Occipital lobe (tissue), 2 donors: ENCODE results near the gene DUSP15. TPM values are rescaled to one million over a fixed set of nuclear protein-coding genes. Genes with fewer than 3 reads are reported as not detected.

Experiments
- DNase-seq: peaks from one replicate; lab custom pipeline; 2025; lab: John Stamatoyannopoulos, UW
- total RNA-seq: library from RNA; depleted of rRNA; stranded (reverse); fragments of >200 nt; gene quantifications from one replicate; pipeline ENCODE4 v1.2.3, GENCODE V29; 2014

DUSP15 gene
- total RNA-seq, 1 donor from 2014 or later: 3.0 TPM

DNA sequence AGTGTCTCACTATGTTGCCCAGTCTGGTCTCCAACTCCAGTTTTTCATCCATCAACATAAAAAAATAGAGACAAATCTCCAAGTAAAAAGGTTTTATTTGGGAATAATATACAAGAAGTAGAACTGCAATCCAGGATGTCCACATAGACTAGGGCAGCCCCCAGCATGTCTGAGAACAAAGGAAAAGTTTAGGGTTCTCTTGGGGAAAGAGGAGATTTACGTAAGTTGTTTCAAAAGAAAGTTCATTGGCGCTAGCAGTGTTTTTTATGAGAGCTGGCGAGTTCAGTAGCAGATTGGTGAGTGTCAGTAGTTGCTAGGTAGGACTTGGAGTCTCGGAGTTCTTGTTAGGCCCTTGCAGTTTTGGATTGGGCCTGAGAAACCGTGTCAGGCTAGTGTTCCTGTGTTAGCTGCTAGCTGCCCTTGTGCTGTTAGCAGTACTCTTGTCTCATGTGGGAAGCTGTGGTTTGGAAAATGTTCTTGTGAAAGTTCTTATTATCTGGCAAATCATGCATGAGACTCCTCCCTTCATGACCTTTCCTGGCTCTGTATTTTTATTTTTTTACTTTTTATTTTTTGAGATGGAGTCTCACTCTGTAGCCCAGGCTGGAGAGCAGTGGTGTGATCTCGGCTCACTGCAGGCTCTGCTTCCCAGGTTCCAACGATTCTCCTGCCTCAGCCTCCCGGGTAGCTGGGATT is 24.8 kb upstream of the DUSP15 start:
- peak; percentile 4 for DNase-seq

- DNase-seq: no peak
Observed at GRCh38 chr20:31890646-31891045, 20.3 kb upstream of the DUSP15 start.

DNA sequence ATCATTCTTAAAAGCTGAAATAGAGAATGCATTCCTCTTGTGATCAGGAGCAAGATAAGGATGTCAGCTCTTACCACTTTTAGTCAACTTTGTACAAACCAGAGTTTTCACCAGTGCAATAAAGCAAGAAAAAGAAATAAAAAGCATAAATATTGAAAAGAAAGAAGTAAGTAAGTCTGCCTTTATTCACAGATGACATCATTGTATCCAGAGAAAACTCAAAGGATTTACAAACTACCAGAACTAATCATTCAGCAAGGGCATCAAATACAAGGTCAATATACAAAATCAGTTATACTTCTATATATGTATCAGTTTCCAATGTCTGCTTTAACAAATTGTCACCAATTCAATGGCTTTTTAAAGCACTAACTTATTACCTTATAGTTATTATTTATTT is 13.5 kb upstream of the DUSP15 start:
- DNase-seq: no peak

GRCh38 chr20:31881945-31882344 is 11.6 kb upstream of the DUSP15 start:
- DNase-seq: no peak

DNA sequence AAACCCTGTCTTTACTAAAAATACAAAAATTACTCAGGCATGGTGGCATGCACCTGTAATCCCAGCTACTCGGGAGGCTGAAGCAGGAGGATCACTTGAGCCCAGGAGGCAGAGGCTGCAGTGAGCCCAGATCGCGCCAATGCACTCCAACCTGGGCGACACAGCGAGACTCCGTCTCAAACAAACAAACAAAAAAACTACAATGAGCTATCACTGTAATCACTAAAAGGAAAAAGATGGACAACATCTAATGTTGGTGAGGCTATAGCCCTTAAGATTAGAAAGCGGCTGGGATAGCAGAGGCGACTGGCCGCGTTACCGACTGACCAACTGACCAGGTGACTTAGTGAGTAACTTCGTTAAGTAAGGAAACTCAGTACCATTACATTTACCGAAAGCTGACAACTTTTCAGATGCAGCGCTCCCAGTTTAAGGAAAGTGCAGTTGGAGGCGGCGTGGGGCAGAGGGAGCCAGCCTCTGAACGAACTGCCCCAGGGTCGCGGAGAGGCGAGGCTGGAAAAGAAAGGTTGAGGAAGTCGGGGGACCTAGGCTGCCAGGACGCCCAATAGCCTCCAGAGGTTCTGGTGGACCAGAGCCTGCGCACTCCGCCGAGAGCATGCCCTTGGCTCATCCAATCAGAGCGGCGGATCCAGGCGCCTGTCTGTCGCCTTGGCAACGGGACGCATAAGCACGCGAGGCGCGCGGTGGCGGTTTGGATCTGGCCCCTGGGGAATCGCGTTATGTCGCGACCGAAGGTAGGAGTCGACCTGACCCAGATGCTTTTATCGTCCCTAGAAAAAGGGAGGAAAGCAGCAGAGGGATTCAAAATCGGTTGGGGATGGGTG is 9.0 kb upstream of the DUSP15 start:
- DNase-seq: peak; percentile 87

- no peak for DNase-seq
Observed at GRCh38 chr20:31877684-31878083, 7.4 kb upstream of the DUSP15 start.

- no peak for DNase-seq
Observed at GRCh38 chr20:31875671-31876070, 5.3 kb upstream of the DUSP15 start.

DNA sequence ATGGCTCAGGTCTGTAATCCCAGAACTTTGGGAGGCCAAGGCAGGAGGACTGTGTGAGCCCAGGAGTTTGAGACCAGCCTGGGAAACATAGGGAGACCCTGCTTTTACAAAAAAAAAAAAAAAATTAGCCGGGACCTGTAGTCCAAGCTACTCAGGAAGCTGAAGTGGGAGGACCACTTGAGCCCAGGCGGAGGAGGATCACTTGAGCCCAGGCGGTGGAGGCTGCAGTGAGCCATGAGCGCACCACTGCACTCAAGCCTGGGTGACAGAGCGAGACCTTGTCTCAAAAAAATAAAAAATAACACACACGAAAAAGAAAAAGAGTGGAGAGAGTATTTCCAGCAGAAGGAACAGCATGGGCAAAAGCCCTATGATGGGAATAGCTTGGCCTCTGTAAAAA is 2.1 kb upstream of the DUSP15 start:
- DNase-seq: no peak

DNA sequence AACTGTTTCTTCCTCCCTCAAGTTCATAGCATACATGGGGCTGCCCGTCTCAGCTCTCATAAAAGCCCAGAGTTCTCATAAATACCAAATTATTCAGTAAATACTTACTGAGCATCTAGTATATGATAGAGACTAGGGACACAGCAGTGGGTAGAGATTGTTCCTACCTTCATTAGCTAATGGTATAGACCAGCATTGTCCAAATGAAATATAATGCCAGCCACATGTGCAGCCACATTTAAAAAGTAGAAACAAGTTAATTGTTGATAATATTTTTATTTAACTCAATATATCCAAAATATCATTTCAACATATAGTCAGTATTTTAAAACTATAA is 1.3 kb upstream of the DUSP15 start:
- no peak for DNase-seq

GRCh38 chr20:31870726-31871617 is 645 bp upstream of the DUSP15 start:
- DNase-seq: no peak

DNA sequence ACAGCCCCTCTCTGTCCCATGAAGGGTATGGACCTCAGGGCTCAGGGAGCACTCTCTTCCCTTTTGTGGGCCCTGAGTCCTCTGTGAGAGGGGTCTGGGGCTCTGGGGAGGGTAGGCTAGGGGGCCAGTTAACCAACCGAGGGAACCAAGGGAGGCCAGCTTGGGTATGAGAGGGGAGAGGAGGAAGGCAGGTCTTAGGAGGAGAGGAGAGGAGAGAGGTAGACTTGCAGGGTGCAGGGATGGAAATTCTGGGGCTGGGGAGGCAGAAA is 720 bp downstream of the DUSP15 start:
- no peak for DNase-seq

DNA sequence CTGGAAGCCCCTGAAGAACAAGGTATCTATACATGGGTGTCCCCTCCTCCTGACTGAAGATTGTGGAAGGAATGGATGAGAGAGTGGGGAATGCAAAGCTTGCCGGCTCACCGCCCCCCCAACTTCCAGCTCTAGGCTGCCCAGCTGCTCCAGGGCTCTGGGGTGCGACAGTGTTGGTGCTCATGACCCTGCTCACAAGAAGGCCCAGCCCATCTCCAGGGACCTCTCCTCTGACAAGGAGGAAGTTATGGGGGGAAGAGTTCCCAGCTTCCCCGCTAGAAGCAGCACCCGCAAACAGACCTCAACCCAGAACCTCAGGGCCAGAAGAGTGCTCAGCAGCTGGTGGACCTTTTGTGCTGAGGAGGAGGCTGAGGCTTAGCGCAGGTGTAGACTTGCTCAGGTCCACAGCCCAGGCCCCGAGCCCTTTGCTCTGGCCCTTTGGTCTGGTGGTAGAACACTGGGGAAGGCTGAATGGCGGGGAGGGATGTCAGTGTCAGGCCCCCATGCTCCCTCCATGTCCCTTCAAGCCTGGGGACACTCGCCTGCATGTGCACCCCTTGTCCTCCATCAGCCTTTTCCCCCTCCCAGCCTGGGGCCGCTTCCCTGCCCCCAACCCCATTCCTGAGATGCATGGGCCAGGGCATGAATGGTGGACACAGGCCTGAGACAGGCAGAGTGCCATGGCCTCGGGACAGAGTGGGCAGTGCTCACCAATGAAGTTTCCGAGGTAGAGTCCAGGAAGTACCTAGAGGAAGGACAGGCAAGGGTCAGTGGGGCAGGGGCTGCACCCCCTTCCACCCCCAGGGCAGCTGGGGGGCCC is 1.3 kb downstream of the DUSP15 start:
- DNase-seq: no peak

GRCh38 chr20:31866221-31866620 is 4.1 kb downstream of the DUSP15 start:
- DNase-seq: no peak

DNA sequence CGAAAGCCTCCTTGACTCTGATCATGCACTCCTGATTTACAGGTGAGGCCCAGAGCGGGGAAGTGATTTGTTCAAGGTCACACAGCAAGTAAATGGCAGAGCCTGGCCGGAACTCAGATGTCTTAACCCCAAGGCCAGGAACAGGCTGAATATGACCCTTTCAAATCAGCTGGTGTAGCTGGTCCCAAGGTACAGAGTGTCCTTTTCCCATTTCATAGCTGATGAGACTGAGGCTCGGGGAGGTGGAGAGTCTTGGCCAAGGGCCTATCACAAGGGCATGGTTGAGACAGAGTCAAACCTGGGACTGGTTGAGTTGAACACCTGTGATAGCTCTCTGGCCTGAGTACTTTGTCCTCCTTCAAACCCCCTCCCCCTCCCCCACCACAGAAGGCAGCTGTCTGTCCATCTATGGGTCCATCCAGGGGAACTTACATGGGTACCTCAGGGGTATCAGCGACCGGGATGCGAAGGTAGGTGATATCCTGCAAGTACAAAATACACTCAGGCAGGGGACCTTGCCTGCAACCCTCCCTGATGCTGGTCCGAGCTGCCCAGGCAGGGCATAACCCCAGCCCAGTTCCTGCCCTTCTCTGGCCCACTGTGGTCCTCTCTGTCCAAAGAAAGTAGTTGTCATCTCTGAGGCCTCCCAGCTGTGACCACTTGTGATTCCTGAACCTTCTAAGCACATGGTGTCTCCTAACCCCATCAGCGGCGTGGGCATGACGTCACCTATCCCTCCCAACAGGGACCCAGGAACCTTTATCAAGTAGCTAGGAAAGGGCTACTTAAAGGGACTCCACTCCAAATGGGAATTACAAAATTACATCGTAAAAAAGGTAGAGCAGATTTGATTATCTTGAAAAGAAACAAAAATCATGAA is 5.6 kb downstream of the DUSP15 start:
- no peak for DNase-seq

DNA sequence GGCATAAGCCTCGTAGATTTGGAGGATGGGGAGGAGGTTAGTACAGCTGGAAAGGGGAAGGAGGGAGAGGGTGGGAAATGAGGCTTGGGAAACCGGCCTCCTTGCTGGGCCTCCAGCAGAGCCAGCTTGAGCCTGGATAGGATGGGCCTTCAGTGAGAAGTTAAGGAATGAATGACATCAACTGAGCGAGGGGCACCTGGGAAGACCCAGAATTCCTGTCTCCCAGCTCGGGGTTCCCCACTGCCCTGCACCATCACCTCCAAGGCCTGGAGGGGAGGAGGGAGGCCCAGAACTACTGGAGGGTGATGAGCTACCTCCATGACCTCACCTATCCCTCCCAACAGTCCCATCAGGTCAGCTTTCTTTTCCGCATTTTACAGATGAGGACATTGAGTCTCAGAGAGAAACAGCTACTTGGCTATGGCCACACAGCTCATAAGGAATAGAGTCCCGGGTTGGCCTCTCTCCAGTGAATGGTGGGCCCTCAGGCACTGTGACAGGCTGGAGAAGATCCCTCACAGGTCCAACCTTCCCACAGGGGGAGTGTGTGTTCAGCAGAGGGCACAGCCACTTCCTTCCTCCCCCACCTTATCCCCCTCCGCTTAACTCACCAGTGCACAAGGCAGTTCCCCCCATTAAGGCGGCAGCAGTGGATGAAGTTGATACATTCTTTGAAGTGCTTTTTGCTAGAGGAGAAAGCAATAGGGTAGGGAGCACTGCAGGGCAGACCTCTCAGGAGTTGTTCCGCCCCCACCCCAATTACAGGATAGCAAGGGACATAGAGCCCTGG is 6.8 kb downstream of the DUSP15 start:
- no peak for DNase-seq

GRCh38 chr20:31862506-31862905 is 7.8 kb downstream of the DUSP15 start:
- DNase-seq: no peak

- no peak for DNase-seq
Observed at GRCh38 chr20:31862157-31862470, 8.2 kb downstream of the DUSP15 start.

DNA sequence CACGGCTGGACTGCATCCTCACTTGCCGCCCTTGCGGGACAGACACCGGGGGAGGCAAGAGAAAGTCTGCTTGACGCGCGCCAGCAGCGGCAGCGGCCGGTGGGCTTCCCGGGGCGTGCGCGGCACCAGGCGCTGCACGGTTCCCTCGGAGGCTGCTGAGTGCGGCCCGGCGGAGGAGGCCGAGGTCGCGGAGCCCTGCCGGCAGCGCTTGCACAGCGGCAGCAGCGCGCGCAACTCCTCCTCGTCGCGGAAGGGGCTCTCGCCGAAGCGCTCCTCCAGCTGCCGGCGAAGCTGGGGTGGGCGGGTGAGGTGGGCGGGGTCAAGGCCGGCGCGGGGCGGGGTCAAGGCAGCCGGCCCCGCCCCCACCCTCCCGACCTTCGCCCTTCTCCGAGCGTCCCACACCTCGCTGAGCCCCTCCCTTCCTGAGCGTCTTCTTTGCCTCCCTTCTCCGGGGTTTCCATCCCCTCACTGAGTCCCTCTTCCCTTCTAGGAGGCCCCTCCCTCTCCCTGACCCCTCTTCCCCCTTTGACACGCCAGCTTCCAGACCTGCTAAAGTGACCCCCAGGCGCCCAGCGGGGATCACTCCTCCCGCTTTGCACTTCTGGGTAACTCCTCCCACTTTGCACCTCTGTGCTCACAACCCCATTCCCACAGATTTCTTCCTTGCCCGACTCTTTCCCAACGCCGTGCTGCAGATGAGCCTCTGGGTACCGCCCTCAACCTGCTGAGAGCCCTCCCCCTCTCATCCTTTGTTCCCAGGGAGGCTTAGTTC is 8.8 kb downstream of the DUSP15 start:
- no peak for DNase-seq

- no peak for DNase-seq
Observed at GRCh38 chr20:31861135-31861384, 9.3 kb downstream of the DUSP15 start.
